Measurements from ENCODE around the gene ADD1. TPM values are rescaled to one million over a fixed set of nuclear protein-coding genes. Genes with fewer than 3 reads are reported as not detected.

Gene ADD1
- total and polyA plus RNA-seq, 7 donors = 124 to 224 (median 176) TPM

DNA sequence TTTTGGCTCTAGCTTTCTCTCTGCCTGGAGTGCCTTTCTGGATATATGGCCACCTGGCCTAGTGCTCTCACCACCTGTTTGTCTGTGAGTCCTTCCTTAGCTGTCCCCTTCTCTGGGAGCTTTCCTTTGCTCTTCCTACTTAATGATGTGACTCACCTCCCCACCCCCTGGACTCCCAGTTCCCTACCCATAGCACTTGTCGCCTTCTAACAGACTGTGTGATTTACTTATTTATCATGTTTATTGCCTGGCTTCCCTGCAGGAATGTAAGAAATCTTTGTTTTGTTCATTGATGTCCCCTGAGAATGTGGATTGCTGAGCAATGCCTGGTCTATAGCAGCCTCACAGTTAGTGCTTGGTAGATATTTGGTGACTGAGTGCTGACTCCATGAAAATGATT lies 18.9 kb downstream of the ADD1 start:
- TF ChIP-seq, protein P1, sequence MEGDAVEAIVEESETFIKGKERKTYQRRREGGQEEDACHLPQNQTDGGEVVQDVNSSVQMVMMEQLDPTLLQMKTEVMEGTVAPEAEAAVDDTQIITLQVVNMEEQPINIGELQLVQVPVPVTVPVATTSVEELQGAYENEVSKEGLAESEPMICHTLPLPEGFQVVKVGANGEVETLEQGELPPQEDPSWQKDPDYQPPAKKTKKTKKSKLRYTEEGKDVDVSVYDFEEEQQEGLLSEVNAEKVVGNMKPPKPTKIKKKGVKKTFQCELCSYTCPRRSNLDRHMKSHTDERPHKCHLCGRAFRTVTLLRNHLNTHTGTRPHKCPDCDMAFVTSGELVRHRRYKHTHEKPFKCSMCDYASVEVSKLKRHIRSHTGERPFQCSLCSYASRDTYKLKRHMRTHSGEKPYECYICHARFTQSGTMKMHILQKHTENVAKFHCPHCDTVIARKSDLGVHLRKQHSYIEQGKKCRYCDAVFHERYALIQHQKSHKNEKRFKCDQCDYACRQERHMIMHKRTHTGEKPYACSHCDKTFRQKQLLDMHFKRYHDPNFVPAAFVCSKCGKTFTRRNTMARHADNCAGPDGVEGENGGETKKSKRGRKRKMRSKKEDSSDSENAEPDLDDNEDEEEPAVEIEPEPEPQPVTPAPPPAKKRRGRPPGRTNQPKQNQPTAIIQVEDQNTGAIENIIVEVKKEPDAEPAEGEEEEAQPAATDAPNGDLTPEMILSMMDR (IDR thresholded peaks at IDR 0.05) = no peak
- intact Hi-C loops (cut with DNase I) = no loop called here
- DNase-seq = no peak
- Histone ChIP-seq H3K9me3 (no peaks in the 10 kb centered on the region), H3K27me3 (ENCODE audit: insufficient read depth in 3 of 3, low read length in 2 of 3) (no peaks in the 10 kb centered on the region), H3K4me3 (no peak overlapping the region), H3K36me3 (ENCODE audit: insufficient read depth in 1 of 2, low read depth in 1 of 2) (no peaks in the 10 kb centered on the region), H3K27ac (peak overlapping the region; percentile 81), H3K4me1 (peaks cover 99% of the 10 kb centered on the region)
- WGBS, 3 donors = 14 to 29% (median 20%) methylated on average over 1 of the region's 1 CpG
- peak; percentile 39 to 70 (median 69) for ATAC-seq

DNA sequence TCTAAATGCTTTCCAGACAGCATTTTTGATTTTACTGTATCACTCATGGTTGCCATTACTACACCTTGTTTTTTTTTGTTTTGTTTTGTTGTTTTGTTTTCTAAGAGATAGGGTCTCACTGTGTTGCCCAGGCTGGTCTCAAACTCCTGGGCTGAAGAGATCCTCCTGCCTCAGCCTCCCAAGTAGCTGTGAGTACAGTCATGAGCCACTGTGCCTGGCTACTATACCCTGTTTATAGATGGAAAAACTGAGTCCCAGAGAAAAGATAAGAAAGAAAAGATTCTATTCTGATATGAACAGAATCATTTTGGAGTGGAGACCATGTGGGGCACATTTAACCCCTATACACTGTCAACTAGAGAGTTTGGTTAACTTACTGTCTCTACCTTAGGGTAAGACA lies 20.0 kb downstream of the ADD1 start:
- TF ChIP-seq, protein P1 (IDR thresholded peaks at IDR 0.05) = no peak
- Histone ChIP-seq H3K27me3 (ENCODE audit: insufficient read depth in 3 of 3, low read length in 2 of 3) (no peaks in the 10 kb centered on the region), H3K9me3 (no peaks in the 10 kb centered on the region), H3K36me3 (ENCODE audit: insufficient read depth in 1 of 2, low read depth in 1 of 2) (no peaks in the 10 kb centered on the region), H3K4me1 (peaks cover 99% of the 10 kb centered on the region), H3K4me3 (no peak overlapping the region), H3K27ac (peak overlapping the region; percentile 81)
- no peak for ATAC-seq
- DNase-seq = no peak
- intact Hi-C loops (cut with DNase I) = no loop called here

DNA sequence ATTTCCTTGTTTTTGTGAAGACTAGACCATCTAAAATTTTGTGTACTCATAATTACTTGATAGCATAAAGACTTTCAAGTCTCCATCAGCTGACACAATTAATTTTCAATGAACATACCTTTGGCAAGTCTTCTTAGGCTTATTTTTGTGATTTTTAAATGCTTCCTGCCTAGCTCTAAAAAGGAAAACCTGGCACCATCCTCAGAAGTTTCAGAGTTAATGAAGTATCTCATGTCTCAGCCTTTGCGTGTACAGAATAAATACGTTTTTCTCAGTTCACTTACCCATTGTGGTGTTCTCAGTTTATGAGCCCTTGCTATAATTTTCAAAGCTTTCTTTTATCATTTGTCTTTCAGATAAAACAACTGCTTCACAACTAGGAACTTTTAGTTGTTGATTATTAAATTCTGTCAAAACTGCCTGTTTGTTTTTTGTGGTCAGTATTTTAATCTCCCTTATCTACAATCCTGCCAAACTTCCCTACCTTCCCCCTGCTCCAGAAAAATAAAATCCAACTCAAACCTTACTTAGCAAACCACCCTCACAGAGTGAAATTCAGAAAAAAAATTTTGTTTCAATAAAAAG lies 21.6 kb downstream of the ADD1 start:
- Histone ChIP-seq H3K27ac (peak overlapping the region; percentile 77), H3K27me3 (ENCODE audit: insufficient read depth in 3 of 3, low read length in 2 of 3) (no peaks in the 10 kb centered on the region), H3K4me3 (no peak overlapping the region), H3K4me1 (peaks cover 99% of the 10 kb centered on the region), H3K36me3 (ENCODE audit: insufficient read depth in 1 of 2, low read depth in 1 of 2) (no peaks in the 10 kb centered on the region), H3K9me3 (no peaks in the 10 kb centered on the region)
- intact Hi-C loops (cut with DNase I) = no loop called here
- DNase-seq = no peak
- TF ChIP-seq, protein P1 (IDR thresholded peaks at IDR 0.05) = no peak
- 5 to 13% (median 11%) methylated on average over 2 of the region's 2 CpGs for WGBS, 3 donors
- no peak for ATAC-seq

DNA sequence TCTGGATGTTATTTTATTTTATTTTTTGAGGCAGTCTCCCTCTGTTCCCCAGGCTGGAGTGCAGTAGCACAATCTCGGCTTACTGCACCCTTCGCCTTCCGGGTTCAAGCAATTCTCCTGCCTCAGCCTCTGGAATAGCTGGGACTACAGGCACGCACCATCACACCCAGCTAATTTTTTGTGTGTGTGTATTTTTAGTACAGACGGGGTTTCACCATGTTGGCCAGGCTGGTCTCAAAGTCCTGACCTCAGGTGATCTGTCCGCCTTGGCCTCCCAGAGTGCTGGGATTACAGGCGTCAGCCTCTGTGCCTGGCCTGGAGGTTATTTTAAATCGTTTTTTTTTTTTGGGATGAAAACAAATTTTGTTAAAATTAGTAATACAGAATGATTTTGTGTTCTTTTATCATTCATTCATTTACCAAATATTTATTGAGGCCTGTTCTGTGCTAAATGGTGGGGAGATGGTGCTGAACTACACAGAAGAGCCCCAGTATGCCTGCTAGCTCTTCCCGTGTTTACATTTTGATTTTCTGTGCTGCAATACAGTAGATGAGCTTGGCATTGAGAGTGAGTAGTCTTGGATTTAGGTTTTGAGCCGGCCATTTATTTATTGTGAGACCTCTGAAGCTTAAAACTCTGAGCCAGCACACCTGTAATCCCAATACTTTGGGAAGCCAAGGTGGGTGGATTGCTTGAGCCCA lies 22.7 kb downstream of the ADD1 start:
- DNase-seq (peak in 1 of 2 donors; percentile 60), ATAC-seq (peak; percentile 46 to 75 (median 66))
- no peaks in the 10 kb centered on the region for H3K27me3 ChIP-seq (ENCODE audit: insufficient read depth in 3 of 3, low read length in 2 of 3)
- peaks cover 99% of the 10 kb centered on the region for H3K4me1 ChIP-seq
- 19 to 31% (median 26%) methylated on average over 10 of the region's 10 CpGs for WGBS, 3 donors
- H3K4me3 ChIP-seq = peak overlapping the region; percentile 3
- intact Hi-C loops (cut with DNase I) = no loop called here
- H3K27ac ChIP-seq = peak overlapping the region; percentile 77
- TF ChIP-seq, protein P1 (IDR thresholded peaks at IDR 0.05) = no peak
- no peaks in the 10 kb centered on the region for H3K9me3 ChIP-seq
- H3K36me3 ChIP-seq (ENCODE audit: insufficient read depth in 1 of 2, low read depth in 1 of 2) = no peaks in the 10 kb centered on the region
